Right atrium auricular region (tissue), 2 donors: ENCODE results near the gene CAMTA1. TPM values are rescaled to one million over a fixed set of nuclear protein-coding genes. Genes with fewer than 3 reads are reported as not detected.

Source experiments
- DNase-seq: peaks from one replicate; pipeline ENCODE4 v3.0.0-alpha.2; 2019; ENCODE audit warnings: low spot score
- H3K27ac ChIP-seq, 2 donors: fragments of 200-600 bp; sonication (generic); 1 replicate in 1 of 2; 2 replicates in 1 of 2; pipeline ENCODE4 v1.5.1; 2016 to 2019
- H3K27me3 ChIP-seq, 2 donors: fragments of 200-600 bp; sonication (generic); one replicate each; pipeline versions ENCODE4 v1.5.1 to v1.6.0; 2017 to 2019
- H3K36me3 ChIP-seq: fragments of 200-600 bp; sonication (generic); one replicate; pipeline ENCODE4 v1.5.1; 2016
- H3K4me1 ChIP-seq, 2 donors: fragments of 200-600 bp; sonication (generic); one replicate each; pipeline versions ENCODE4 v1.5.1 to v1.6.0; 2017 to 2019
- H3K4me3 ChIP-seq, 2 donors: fragments of 200-600 bp; sonication (generic); 1 replicate in 1 of 2; 2 replicates in 1 of 2; pipeline ENCODE4 v1.5.1; 2017 to 2019; ENCODE audit warnings: mild to moderate bottlenecking in 1 of 2, moderate library complexity in 1 of 2
- H3K9me3 ChIP-seq, 2 donors: fragments of 200-600 bp; sonication (generic); one replicate each; pipeline ENCODE4 v1.5.1; 2019
- CTCF ChIP-seq, 2 donors: fragments of 200-600 bp; sonication (generic); IDR thresholded peaks; one replicate each; pipeline ENCODE4 v1.5.1; 2019; ENCODE audit warnings: antibody characterized with exemption in 2 of 2
- total RNA-seq, 2 donors: library from RNA; depleted of rRNA; stranded (reverse); fragments of >200 nt; gene quantifications; one replicate each; pipeline ENCODE4 v1.1.0, GENCODE V29; 2016

CAMTA1 gene
- total RNA-seq, 2 donors from 2014 or later = 132 to 190 TPM

DNA sequence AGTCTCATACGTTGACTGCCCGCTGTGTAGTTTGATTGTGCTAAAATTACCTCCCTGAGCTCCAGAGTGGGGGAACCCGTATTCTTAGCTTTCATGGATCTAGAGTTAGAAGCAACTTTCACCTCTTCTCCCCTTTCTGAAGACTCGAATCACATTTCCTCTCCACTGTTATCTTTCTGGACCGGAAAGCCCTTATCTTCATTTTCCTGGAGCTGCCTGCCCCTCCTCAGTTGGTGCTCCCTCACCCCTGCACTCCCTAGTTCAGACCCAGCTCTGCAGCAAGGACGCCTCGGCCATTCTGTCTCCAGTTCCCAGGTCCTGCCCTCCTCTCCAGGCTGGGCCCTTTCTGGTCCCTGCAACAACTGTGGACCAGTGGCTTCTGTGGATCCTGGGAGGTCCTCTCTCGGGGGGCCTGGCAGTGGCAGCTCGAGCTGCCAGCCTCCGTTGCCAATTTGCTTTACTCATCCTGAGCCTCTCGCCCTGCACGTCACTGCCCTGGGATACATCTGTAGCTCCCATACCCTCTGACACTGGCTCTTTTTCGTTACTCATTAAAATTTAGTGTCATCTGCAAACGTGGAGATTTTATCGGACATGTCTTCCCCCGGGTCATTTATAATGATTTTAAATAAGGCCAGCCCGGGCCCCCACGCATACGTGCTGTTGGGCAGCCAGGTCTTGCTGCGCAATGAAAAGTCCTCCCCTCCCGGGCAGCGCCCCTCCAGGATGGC, 844.4 kb downstream of the CAMTA1 start:
- Histone ChIP-seq H3K27me3 (no peaks in the 10 kb centered on the region), H3K4me1 (peaks cover 0 to 18% of the 10 kb centered on the region in 2 donors), H3K36me3 (no peaks in the 10 kb centered on the region), H3K9me3 (no peaks in the 10 kb centered on the region), H3K4me3 (no peak overlapping the region), H3K27ac (peak overlapping the region; percentile 51 to 64)
- no peak for TF ChIP-seq CTCF (IDR thresholded peaks at IDR 0.05)
- no peak for DNase-seq

GRCh38 chr1:7630378-7630777, 845.1 kb downstream of the CAMTA1 start:
- Histone ChIP-seq H3K4me1 (peaks cover 0 to 14% of the 10 kb centered on the region in 2 donors), H3K9me3 (no peaks in the 10 kb centered on the region), H3K4me3 (no peak overlapping the region), H3K27ac (no peak overlapping the region), H3K27me3 (no peaks in the 10 kb centered on the region), H3K36me3 (no peaks in the 10 kb centered on the region)
- no peak for TF ChIP-seq CTCF (IDR thresholded peaks at IDR 0.05)
- DNase-seq = no peak

DNA sequence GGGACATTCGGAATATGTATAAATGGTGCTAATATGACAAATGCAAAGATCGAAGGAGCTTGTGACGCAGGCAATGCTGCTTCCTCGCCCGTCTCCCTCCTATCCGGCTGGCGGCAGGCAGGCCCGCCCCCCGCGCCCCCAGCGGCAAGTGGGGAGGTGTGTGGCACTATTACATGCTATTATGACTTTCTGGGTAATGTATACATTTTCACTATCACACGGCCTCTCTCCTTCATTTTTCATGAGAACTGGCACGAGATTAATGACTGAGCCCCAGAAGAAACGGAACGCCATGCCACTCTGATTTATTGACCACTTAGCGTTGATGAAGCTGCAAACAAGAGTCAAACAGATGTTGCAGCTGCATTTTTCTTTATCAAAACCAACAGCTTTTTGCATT, 846.9 kb downstream of the CAMTA1 start:
- Histone ChIP-seq H3K27me3 (no peaks in the 10 kb centered on the region), H3K27ac (no peak overlapping the region), H3K4me3 (no peak overlapping the region), H3K36me3 (no peaks in the 10 kb centered on the region), H3K4me1 (peaks cover 0 to 14% of the 10 kb centered on the region in 2 donors), H3K9me3 (no peaks in the 10 kb centered on the region)
- TF ChIP-seq CTCF (IDR thresholded peaks at IDR 0.05) = no peak
- DNase-seq = no peak

DNA sequence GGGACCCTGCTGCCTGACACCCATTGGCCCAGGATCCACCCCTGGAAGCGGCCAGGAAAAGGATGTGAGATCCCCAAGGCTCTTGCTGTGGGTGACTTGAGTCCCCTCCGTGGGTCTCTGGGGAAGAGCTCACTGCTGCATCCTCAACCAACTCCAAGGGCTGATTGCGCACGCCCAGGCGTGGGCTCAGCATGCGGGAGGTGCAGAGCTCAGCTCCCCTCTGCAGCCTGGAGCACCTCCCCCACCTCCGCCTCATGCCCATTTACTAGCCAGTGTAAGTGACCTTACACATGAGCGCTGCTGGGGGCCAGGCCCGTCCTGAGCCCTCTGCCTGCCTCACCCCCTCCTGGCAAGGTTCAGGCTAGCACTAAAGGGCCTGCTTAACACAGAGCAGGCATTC, 847.4 kb downstream of the CAMTA1 start:
- Histone ChIP-seq H3K27ac (no peak overlapping the region), H3K27me3 (no peaks in the 10 kb centered on the region), H3K9me3 (no peaks in the 10 kb centered on the region), H3K36me3 (no peaks in the 10 kb centered on the region), H3K4me3 (no peak overlapping the region), H3K4me1 (peaks cover 0 to 14% of the 10 kb centered on the region in 2 donors)
- no peak for TF ChIP-seq CTCF (IDR thresholded peaks at IDR 0.05)
- no peak for DNase-seq

DNA sequence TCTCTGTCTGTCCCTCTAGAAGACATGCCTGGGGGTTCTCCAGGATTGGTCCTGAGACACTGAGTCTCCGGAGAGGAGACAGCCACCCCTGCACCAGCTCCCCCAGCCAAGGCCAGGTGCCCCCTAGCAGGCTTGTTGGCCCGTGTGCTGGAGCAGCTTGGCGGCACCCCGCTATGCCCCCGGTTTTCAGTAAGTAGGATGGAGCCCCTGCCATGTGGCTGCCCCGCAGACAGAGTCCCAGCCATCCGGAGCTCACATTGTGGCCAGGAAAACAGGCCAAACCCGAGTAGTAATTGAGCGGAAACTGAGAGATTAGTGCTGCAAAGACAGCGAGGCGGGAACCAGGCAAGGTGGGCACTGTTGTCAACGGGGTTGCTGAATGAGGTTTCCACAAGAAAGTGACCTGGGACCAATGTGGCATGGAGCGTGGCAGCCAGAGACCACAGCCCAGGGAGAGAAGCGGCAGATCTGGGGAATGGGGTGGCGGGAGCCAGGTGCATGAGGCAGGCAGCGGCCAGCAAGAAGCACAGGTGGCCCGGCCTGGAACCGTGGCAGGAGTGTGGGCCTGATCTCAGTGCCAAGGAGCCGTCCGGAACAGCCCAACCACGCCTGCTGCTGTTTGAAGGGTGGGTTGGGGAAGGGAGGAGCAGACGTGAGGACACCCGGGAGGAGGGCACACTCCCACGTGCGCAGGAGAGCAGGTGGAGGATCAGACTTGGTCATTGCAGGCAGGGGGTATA, 848.4 kb downstream of the CAMTA1 start:
- no peaks in the 10 kb centered on the region for H3K9me3 ChIP-seq
- DNase-seq = no peak
- no peaks in the 10 kb centered on the region for H3K36me3 ChIP-seq
- no peak overlapping the region for H3K4me3 ChIP-seq
- peaks cover 0 to 10% of the 10 kb centered on the region in 2 donors for H3K4me1 ChIP-seq
- no peaks in the 10 kb centered on the region for H3K27me3 ChIP-seq
- H3K27ac ChIP-seq = no peak overlapping the region
- no peak for TF ChIP-seq CTCF (IDR thresholded peaks at IDR 0.05)
